Glomerular visceral epithelial cell (primary cell): Measurements from ENCODE around the gene POU6F2.

Experiments used
- DNase-seq: peaks from one replicate; pipeline ENCODE4 v3.0.0-alpha.2; 2016; ENCODE audit errors: extremely low spot score

POU6F2 gene

DNA sequence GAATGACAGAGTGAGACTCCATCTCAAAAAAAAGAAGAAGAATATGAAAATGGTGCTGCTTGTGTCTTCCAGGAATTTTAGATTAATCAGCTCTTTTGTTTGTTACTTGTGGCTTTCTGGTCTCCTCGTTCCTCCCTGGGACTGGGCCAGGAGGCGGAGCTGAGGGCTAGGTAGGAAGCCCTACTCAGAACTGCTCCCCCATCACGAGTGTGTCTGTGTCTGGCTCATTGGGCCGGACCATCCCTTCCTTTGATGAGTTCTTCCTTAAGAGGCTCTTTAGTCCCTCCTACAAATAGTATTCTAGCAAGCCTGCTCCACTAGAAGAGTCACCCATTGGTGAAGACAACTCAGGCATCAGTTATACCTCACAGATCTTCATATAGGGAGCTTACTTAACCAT is 531.7 kb downstream of the POU6F2 start:
- no peak for DNase-seq

DNA sequence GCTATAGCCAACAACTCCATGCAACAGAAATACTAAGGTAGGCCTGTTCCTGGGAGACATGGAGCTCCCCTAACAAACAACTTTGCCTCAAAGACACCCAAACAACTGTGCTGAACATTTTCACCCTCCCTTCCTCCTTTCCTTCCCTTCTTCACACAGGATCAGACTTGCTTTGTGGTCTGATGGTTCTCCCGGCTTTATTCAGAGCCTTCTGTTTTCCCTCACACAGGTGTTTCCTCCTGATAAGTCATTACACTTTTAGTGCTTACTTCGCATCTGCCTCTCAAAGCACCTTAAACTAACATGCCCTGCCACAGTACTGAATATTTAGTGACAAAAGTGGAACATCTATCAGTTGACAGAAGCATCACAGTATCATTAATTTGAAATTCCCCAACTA is 532.2 kb downstream of the POU6F2 start:
- no peak for DNase-seq

DNA sequence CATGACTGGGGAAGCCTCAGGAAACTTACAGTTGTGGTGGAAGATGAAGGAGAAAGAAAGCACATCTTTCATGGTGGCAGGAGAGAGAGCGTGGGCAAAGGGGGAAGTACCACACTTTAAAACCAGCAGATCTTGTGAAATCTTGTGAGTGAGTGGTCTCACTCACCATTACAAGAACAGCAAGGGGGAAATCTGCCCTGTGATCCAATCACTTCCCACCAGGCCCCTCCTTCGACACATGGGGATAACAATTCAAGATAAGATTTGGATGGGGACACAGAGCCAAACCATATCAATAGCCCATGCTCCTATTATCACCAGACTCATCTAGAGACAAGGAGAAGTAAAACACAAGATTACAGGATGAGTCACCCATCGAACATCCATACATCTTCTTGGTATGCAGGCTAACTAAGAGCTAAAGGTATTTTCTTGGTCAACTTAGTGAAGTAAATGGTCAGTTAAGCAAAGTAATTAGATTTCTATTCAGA is 533.2 kb downstream of the POU6F2 start:
- DNase-seq: peak; percentile 3

DNA sequence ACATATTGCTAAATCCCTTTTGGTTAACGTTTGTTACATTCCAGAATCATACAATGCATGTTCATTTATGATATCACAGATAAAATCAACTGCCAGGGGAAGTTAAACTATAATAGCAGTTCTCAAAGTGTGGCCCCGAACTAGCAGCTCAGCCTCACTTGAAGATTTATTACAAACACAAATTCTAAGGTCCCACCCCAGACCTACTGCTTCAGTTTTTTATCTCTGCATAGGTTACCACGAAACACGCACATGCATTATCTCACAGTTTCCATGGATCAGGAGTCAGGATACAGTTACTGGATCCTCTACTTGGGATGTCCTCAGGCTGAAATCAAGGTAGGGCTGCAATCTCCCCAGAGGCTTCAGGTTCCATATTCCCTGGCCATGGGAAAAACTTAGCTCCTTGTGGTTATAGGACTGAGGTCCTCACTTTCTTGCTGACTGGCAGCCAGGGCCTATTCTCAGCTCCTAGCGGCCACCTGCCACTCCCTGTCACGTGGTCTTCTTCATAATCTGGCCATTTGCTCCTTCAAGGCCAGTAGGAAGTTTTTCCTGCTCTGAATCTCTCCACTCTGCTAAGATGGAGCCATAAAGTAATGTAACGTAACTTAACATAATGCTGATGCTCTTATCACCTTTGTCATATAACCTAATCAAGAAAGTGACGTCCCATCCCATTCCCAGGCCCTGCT is 538.0 kb downstream of the POU6F2 start:
- DNase-seq: no peak

DNA sequence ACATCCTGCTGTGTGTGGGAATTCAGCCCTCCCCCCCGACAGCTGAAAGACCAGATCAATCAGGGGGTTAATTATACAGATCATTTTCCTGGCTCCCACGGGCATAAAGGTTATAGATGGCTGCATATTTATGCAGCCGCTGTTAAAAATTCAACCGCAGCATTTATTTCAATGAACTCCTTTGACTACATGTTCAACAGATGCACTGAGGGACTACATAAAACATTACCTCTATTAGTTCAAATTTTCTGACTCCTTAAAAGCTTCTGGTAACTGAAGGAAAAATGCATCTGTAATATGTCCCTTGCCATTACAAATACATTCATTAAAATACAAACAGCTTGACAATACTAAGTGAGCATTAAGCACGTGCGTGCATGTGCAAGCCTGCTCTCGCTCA is 538.8 kb downstream of the POU6F2 start:
- no peak for DNase-seq

DNA sequence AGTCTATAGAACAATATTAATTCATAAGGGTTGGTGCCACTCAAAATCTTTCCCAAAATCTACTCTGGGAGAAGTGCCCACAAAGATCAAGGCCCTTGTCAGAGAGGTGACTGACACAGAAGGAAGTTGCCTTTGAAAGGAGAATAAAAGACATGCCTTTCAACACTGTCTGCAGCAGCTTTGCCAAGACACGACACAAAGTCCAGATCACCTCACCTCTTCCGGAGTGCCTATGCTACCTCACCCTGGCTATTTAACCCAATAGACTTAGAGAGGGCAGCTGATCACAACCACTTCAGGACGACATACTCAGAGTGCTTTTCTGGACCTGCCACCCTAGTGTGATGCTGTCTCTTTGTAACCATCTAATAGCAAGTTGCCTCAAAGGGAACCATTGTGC is 539.5 kb downstream of the POU6F2 start:
- no peak for DNase-seq
